Kidney epithelial cell (primary cell): ENCODE data around the gene RGS7. TPM values are rescaled to one million over a fixed set of nuclear protein-coding genes. Genes with fewer than 3 reads are reported as not detected.
"Not testable (repeated sequence)": the region's sequence is repeated elsewhere in the genome, so short reads cannot be mapped to it uniquely, and the experiment has no call there.

Experiments used
- DNase-seq: peaks from one replicate; pipeline ENCODE4 v3.0.0-alpha.2; 2010; ENCODE audit warnings: low read depth
- H3K27me3 ChIP-seq: 2 replicates; pipeline ENCODE4 v1.6.0; 2011; ENCODE audit warnings: low read length; ENCODE audit not compliant: control insufficient read depth, insufficient read depth
- H3K36me3 ChIP-seq: 2 replicates; pipeline ENCODE4 v1.5.1; 2011; ENCODE audit warnings: low read length; ENCODE audit not compliant: control insufficient read depth, insufficient read depth
- H3K4me3 ChIP-seq: 2 replicates; pipeline ENCODE4 v1.5.1; 2011; ENCODE audit warnings: low read depth, mild to moderate bottlenecking, control low read depth, low read length
- CTCF ChIP-seq: IDR thresholded peaks from 2 replicates; pipeline ENCODE4 v1.5.1; 2011; ENCODE audit warnings: mild to moderate bottlenecking, moderate library complexity, low read length, control low read depth, inconsistent platforms; ENCODE audit not compliant: insufficient read depth, poor library complexity, severe bottlenecking
- total RNA-seq: library from RNA; depleted of rRNA; stranded (reverse); fragments of >200 nt; gene quantifications from 2 replicates; pipeline ENCODE4 v1.2.3, GENCODE V29; 2015

Gene RGS7
- total RNA-seq, 1 donor from 2014 or later = 1.5 TPM

DNA sequence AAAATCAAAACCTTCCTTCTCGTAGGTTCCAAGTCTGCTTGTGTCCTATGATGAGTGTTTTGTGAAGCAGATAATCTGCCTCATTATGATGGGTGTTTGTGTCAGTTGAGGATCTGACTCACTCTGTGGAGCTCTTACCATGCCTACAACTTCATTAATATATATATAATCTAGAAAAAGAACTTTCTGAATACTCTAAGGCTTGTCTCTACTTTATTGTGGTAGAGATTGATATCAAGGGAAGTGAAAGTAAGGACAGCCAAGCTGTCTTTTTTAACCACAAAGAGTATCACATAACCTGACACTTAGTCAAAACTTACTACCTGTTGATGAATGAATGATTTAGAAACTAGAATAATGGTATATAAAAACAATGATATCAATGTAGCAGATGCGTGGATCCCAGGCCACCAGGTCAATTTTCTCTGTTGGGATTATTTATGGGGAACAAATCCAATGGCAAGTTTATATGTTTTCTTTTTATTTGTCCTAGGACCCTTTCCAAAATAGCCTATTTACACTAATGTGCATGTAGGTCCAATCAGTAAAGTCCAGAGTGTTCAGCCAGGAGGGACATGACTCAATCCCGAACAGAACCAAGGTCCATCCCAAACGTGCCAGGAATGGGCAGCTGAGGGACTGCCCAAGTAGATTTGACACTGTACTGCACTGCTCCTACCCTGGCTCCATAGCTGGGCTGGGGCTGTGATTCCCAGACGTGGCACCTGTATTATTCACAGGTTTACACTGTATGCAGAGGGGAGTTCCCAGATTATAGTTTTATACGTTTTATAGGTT lies 562.8 kb downstream of the RGS7 start:
- Histone ChIP-seq H3K4me3 (no peak overlapping the region), H3K36me3 (no peaks in the 10 kb centered on the region), H3K27me3 (no peaks in the 10 kb centered on the region)
- TF ChIP-seq CTCF = no peak
- no peak for DNase-seq

GRCh38 chr1:240792915-240793529 lies 564.0 kb downstream of the RGS7 start:
- Histone ChIP-seq H3K27me3 (no peaks in the 10 kb centered on the region), H3K4me3 (no peak overlapping the region), H3K36me3 (no peaks in the 10 kb centered on the region)
- DNase-seq = no peak
- TF ChIP-seq CTCF = no peak

DNA sequence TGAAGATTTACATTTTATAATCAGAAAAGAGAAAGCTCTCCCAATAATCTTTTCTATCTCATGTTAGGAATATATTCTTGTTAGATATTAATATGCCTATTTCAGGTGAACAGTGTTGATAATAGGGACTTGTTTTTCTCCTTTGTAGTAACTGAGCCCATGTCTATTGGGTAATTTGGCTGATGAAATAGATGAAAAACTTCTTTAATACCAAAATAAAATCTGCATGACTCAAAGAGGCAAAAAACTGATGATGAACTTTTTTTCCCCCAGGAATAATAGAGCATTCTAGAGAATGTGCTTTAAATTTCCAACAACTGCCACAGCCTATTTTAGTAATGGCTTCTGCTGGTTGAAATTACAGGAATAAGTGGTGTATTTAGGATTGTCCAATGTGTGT lies 566.1 kb downstream of the RGS7 start:
- no peak overlapping the region for H3K4me3 ChIP-seq
- no peaks in the 10 kb centered on the region for H3K27me3 ChIP-seq
- no peaks in the 10 kb centered on the region for H3K36me3 ChIP-seq
- no peak for DNase-seq
- no peak for TF ChIP-seq CTCF

- DNase-seq = no peak
These were observed 570.1 kb downstream of the RGS7 start for GRCh38 chr1:240786880-240787279.

DNA sequence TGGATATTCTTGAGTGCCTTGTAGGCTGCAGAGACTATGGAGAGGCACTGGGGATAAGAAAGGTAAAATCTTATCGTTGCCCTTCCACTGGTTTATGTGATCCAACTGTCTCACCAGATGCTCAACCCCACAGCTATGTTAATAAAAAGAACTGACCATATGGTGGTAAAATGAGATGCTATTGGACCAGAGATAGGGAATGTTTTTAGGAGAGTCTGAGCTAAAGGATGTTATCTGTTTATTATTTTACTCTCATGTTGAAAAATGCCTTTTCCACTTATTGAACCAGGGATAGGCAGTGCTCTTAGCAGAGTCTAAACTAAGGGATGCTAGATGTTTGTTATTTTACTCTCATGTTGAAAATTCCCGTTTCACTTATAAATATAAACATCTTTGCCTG lies 572.2 kb downstream of the RGS7 start:
- Histone ChIP-seq H3K27me3 (no peaks in the 10 kb centered on the region), H3K36me3 (no peaks in the 10 kb centered on the region), H3K4me3 (no peak overlapping the region)
- DNase-seq = no peak
- no peak for TF ChIP-seq CTCF

More at GRCh38 chr1:240786880-240787279, 570.1 kb downstream of the RGS7 start:
- Histone ChIP-seq H3K27me3 (no peaks in the 10 kb centered on the region), H3K4me3 (no peak overlapping the region), H3K36me3 (no peaks in the 10 kb centered on the region)
- no peak for TF ChIP-seq CTCF

DNA sequence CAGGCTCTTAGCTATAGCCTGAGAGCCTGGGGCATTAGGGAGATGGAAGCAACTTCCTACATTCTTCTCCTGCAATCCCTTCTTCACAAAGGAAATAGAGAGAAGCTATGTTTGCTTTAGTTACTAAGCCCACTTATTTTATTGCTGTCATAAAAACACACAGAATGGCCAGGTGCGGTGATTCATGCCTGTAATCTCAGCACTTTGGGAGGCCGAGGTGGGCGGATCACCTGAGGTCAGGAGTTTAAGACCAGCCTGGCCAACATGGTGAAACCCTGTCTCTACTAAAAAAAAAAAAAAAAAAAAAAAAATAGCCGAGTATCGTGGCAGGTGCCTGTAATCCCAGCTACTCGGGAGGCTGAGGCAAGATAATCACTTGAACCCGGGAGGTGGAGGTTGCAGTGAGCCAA lies 573.3 kb downstream of the RGS7 start:
- not testable (repeated sequence) for H3K36me3 ChIP-seq, H3K4me3 ChIP-seq, H3K27me3 ChIP-seq, DNase-seq
